Keratinocyte (primary cell): Measurements from ENCODE around the gene KIF24. TPM values are rescaled to one million over a fixed set of nuclear protein-coding genes. Genes with fewer than 3 reads are reported as not detected.

Source experiments
- DNase-seq: peaks from one replicate; pipeline ENCODE4 v3.0.0-alpha.2; 2011; ENCODE audit warnings: low read depth, missing footprints, low spot score
- FAIRE-seq: peaks from 2 replicates; lab custom pipeline; 2011; peaks lifted over from hg19 to GRCh38; lab: Jason Lieb, UNC
- H2AFZ ChIP-seq: 2 replicates; pipeline ENCODE4 v1.6.0; 2012; ENCODE audit warnings: low read length, control low read depth, inconsistent platforms; ENCODE audit not compliant: control insufficient read depth
- H3K27ac ChIP-seq: 2 replicates; pipeline ENCODE4 v1.5.1; 2011; ENCODE audit warnings: low read length; ENCODE audit not compliant: control insufficient read depth, insufficient read depth
- H3K27me3 ChIP-seq: 3 replicates; pipeline ENCODE4 v1.6.0; 2011; ENCODE audit warnings: low read length; ENCODE audit not compliant: control insufficient read depth, insufficient read depth; ENCODE audit errors: extremely low read depth
- H3K36me3 ChIP-seq, 2 experiments: 2 replicates in 1 of 2; 3 replicates in 1 of 2; pipeline ENCODE4 v1.5.1; 2011; ENCODE audit warnings: low read length in 2 of 2, mild to moderate bottlenecking in 1 of 2; ENCODE audit not compliant: control insufficient read depth in 2 of 2, insufficient read depth in 2 of 2; ENCODE audit errors: extremely low read depth in 1 of 2
- H3K4me1 ChIP-seq: 3 replicates; pipeline ENCODE4 v1.5.1; 2011; ENCODE audit warnings: low read length; ENCODE audit not compliant: control insufficient read depth, insufficient read depth; ENCODE audit errors: extremely low read depth
- H3K4me2 ChIP-seq: 3 replicates; pipeline ENCODE4 v1.6.0; 2011; ENCODE audit warnings: low read depth, low read length; ENCODE audit not compliant: control insufficient read depth, insufficient read depth; ENCODE audit errors: extremely low read depth
- H3K4me3 ChIP-seq, 3 experiments: fragments of 200-600 bp in 1 of 3; sonication (generic) in 1 of 3; 2 replicates in 2 of 3; 3 replicates in 1 of 3; pipeline ENCODE4 v1.5.1; 2011 to 2016; ENCODE audit warnings: low read length in 3 of 3, mild to moderate bottlenecking in 3 of 3, control low read depth in 2 of 3, inconsistent platforms in 1 of 3, low read depth in 1 of 3, mixed read lengths in 1 of 3, mixed run types in 1 of 3, moderate library complexity in 1 of 3; ENCODE audit not compliant: control insufficient read depth in 2 of 3, insufficient read depth in 2 of 3; ENCODE audit errors: extremely low read depth in 1 of 3
- H3K79me2 ChIP-seq: 2 replicates; pipeline ENCODE4 v1.6.0; 2012; ENCODE audit warnings: low read length; ENCODE audit not compliant: control insufficient read depth, insufficient read depth
- H3K9ac ChIP-seq: 3 replicates; pipeline ENCODE4 v1.6.0; 2011; ENCODE audit warnings: low read length; ENCODE audit not compliant: control insufficient read depth, insufficient read depth; ENCODE audit errors: extremely low read depth
- H3K9me1 ChIP-seq: 3 replicates; pipeline ENCODE4 v1.6.0; 2011; ENCODE audit warnings: low read length; ENCODE audit not compliant: control insufficient read depth, insufficient read depth; ENCODE audit errors: extremely low read depth
- H3K9me3 ChIP-seq: 2 replicates; pipeline ENCODE4 v1.5.1; 2012; ENCODE audit warnings: low read depth, low read length; ENCODE audit not compliant: control insufficient read depth
- H4K20me1 ChIP-seq: 3 replicates; pipeline ENCODE4 v1.6.0; 2011; ENCODE audit warnings: low read length; ENCODE audit not compliant: control insufficient read depth, insufficient read depth; ENCODE audit errors: extremely low read depth
- CTCF ChIP-seq, 3 experiments: IDR thresholded peaks in 1 of 3; conservative IDR thresholded peaks in 1 of 3; optimal IDR thresholded peaks in 1 of 3; 2 replicates in 2 of 3; 3 replicates in 1 of 3; pipeline versions ENCODE3 to v1.5.1; 2011; ENCODE audit warnings: low read length in 3 of 3, mild to moderate bottlenecking in 3 of 3, moderate library complexity in 2 of 3, control low read depth in 1 of 3, inconsistent platforms in 1 of 3; ENCODE audit not compliant: insufficient read depth in 2 of 3; ENCODE audit errors: extremely low read depth in 1 of 3
- EZH2 ChIP-seq: IDR thresholded peaks from one replicate; pipeline ENCODE4 v1.6.1; 2012; ENCODE audit warnings: inconsistent platforms, mild to moderate bottlenecking, low read length, moderate library complexity
- dilution Hi-C: fragments of 300-500 bp; cut with MboI; formaldehyde crosslinking; loops from one replicate; pipeline ENCODE4 v1.7.0; 2020; ENCODE audit warnings: low sequenced_read_pairs; ENCODE audit not compliant: extremely low pct_ligation_motif_present
- polyA plus RNA-seq, 5 experiments: library from polyadenylated mRNA; depleted of rRNA in 3 of 5; stranded (reverse) in 3 of 5; stranded (forward) in 1 of 5; unstranded in 1 of 5; fragments of >200 nt; gene quantifications; 1 replicate in 1 of 5; 2 replicates in 3 of 5; 3 replicates in 1 of 5; pipeline versions ENCODE4 v1.2.1 to v1.2.3, GENCODE V29; 2011 to 2012; ENCODE audit warnings: missing spikeins in 2 of 5, low read depth in 1 of 5, low replicate concordance in 1 of 5

The KIF24 gene
- polyA plus RNA-seq, 1 donor (not counting 4 experiments of a cell fraction or from before 2014, with no cell fraction given), result 1.8 TPM

GRCh38 chr9:34318163-34318790 lies 10.8 kb downstream of the KIF24 start:
- TF ChIP-seq CTCF (optimal IDR thresholded peaks at IDR 0.05 in 1 of 3, IDR thresholded peaks at IDR 0.05 in 1 of 3, conservative IDR thresholded peaks at IDR 0.05 in 1 of 3; ENCODE audit: extremely low read depth in 1 of 3, insufficient read depth in 2 of 3, low read length in 3 of 3) (no peak), EZH2 (no peak)
- peaks cover 4% of the 10 kb centered on the region for H3K79me2 ChIP-seq
- no peak overlapping the region for H3K9ac ChIP-seq
- no peak overlapping the region for H3K4me3 ChIP-seq
- no peaks in the 10 kb centered on the region for H3K9me3 ChIP-seq
- no peaks in the 10 kb centered on the region for H3K36me3 ChIP-seq
- FAIRE-seq, result no peak
- DNase-seq, result no peak
- no peaks in the 10 kb centered on the region for H4K20me1 ChIP-seq
- H3K9me1 ChIP-seq, result no peaks in the 10 kb centered on the region
- no peak overlapping the region for H3K4me2 ChIP-seq
- H3K27me3 ChIP-seq, result no peaks in the 10 kb centered on the region
- dilution Hi-C loops, result no loop called here
- no peaks in the 10 kb centered on the region for H3K4me1 ChIP-seq
- no peak overlapping the region for H3K27ac ChIP-seq
- H2AFZ ChIP-seq, result no peak overlapping the region

GRCh38 chr9:34317436-34317835 lies 11.6 kb downstream of the KIF24 start:
- Histone ChIP-seq H2AFZ (no peak overlapping the region), H3K4me3 (no peak overlapping the region), H4K20me1 (no peaks in the 10 kb centered on the region), H3K27ac (no peak overlapping the region), H3K9ac (no peak overlapping the region), H3K9me3 (no peaks in the 10 kb centered on the region), H3K9me1 (no peaks in the 10 kb centered on the region), H3K36me3 (no peaks in the 10 kb centered on the region), H3K27me3 (no peaks in the 10 kb centered on the region), H3K4me2 (no peak overlapping the region), H3K4me1 (no peaks in the 10 kb centered on the region), H3K79me2 (peaks cover 4% of the 10 kb centered on the region)
- TF ChIP-seq EZH2 (no peak), CTCF (optimal IDR thresholded peaks at IDR 0.05 in 1 of 3, IDR thresholded peaks at IDR 0.05 in 1 of 3, conservative IDR thresholded peaks at IDR 0.05 in 1 of 3; ENCODE audit: extremely low read depth in 1 of 3, insufficient read depth in 2 of 3, low read length in 3 of 3) (no peak)
- dilution Hi-C loops, result no loop called here
- FAIRE-seq (no peak), DNase-seq (no peak)
